ENCODE measurements around the gene CDH23. TPM values are rescaled to one million over a fixed set of nuclear protein-coding genes. Genes with fewer than 3 reads are reported as not detected.

The CDH23 gene
- total and polyA plus RNA-seq, 10 of the 15 experiments (the other 5 are each of a cell fraction or from before 2014, with no cell fraction given): 0.09 to 0.40 (median 0.15) TPM; not detected in 1

- no peak for TF ChIP-seq NRF1 (conservative IDR thresholded peaks at IDR 0.05; ENCODE audit: low read depth, low read length)
- TF ChIP-seq SUZ12 (IDR thresholded peaks at IDR 0.05; ENCODE audit: unreplicated experiment): no peak
- TF ChIP-seq, protein P1, sequence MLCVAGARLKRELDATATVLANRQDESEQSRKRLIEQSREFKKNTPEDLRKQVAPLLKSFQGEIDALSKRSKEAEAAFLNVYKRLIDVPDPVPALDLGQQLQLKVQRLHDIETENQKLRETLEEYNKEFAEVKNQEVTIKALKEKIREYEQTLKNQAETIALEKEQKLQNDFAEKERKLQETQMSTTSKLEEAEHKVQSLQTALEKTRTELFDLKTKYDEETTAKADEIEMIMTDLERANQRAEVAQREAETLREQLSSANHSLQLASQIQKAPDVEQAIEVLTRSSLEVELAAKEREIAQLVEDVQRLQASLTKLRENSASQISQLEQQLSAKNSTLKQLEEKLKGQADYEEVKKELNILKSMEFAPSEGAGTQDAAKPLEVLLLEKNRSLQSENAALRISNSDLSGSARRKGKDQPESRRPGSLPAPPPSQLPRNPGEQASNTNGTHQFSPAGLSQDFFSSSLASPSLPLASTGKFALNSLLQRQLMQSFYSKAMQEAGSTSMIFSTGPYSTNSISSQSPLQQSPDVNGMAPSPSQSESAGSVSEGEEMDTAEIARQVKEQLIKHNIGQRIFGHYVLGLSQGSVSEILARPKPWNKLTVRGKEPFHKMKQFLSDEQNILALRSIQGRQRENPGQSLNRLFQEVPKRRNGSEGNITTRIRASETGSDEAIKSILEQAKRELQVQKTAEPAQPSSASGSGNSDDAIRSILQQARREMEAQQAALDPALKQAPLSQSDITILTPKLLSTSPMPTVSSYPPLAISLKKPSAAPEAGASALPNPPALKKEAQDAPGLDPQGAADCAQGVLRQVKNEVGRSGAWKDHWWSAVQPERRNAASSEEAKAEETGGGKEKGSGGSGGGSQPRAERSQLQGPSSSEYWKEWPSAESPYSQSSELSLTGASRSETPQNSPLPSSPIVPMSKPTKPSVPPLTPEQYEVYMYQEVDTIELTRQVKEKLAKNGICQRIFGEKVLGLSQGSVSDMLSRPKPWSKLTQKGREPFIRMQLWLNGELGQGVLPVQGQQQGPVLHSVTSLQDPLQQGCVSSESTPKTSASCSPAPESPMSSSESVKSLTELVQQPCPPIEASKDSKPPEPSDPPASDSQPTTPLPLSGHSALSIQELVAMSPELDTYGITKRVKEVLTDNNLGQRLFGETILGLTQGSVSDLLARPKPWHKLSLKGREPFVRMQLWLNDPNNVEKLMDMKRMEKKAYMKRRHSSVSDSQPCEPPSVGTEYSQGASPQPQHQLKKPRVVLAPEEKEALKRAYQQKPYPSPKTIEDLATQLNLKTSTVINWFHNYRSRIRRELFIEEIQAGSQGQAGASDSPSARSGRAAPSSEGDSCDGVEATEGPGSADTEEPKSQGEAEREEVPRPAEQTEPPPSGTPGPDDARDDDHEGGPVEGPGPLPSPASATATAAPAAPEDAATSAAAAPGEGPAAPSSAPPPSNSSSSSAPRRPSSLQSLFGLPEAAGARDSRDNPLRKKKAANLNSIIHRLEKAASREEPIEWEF (IDR thresholded peaks at IDR 0.05; ENCODE audit: insufficient replicate concordance, low read depth, low read length): no peak
- TF ChIP-seq POLR2AphosphoS5 (IDR thresholded peaks at IDR 0.05; ENCODE audit: low read length): no peak
- no peak for TF ChIP-seq CBFB (IDR thresholded peaks at IDR 0.05; ENCODE audit: low read depth)
- no peak for TF ChIP-seq SKIL (IDR thresholded peaks at IDR 0.05; ENCODE audit: low read depth, poor library complexity, severe bottlenecking)
- Histone ChIP-seq H3K9me3 (replicated peaks; ENCODE audit: control insufficient read depth, insufficient read depth, low read length) (no peaks in the 10 kb centered on the region), H3K27ac (ENCODE audit: control insufficient read depth, insufficient read depth) (no peak overlapping the region), H3K36me3 (ENCODE audit: control insufficient read depth in 2 of 2, insufficient read depth in 2 of 2, low read length in 1 of 2) (no peaks in the 10 kb centered on the region), H4K20me1 (ENCODE audit: control insufficient read depth, insufficient read depth) (no peaks in the 10 kb centered on the region), H3K79me2 (ENCODE audit: control insufficient read depth, insufficient read depth, low read length) (no peaks in the 10 kb centered on the region), H3K4me2 (ENCODE audit: control insufficient read depth, insufficient read depth) (no peak overlapping the region), H3K4me3 (no peak overlapping the region), H3K4me1 (ENCODE audit: control insufficient read depth, insufficient read depth, low read length) (no peaks in the 10 kb centered on the region), H3K9ac (ENCODE audit: control insufficient read depth, insufficient read depth, low read length) (no peak overlapping the region), H2AFZ (ENCODE audit: control insufficient read depth, low read depth, low read length) (no peak overlapping the region), H3K27me3 (replicated peaks in 1 of 2; ENCODE audit: control insufficient read depth in 2 of 2, insufficient read depth in 2 of 2, low read length in 1 of 2) (peaks cover 0 to 3% of the 10 kb centered on the region in 2 experiments; a peak in 2 of 4 replicates)
- POLR2A ChIA-PET: no interaction called here
- 0% methylated on average over 3 of the region's 3 CpGs for WGBS (ENCODE audit: insufficient coverage, insufficient replicate concordance, low lambda C conversion rate, missing lambda C conversion rate)
- CTCF ChIA-PET: no interaction called here
- RAD21 ChIA-PET (ENCODE audit: unreplicated experiment): no interaction called here
- SMC1A ChIA-PET (ENCODE audit: uncharacterized antibody, unreplicated experiment): no interaction called here
- no TSS peak for BruUV-seq (replicated peaks)
- ATAC-seq (no peak), FAIRE-seq (no peak), DNase-seq (ENCODE audit: low read depth, low spot score) (no peak)
- in situ Hi-C loops (cut with MboI): no loop called here
- intact Hi-C loops (cut with micrococcal nuclease; ENCODE audit: unreplicated experiment): no loop called here
Measured at GRCh38 chr10:71456631-71457030, 59.9 kb downstream of the CDH23 start.

All from GM12878 (cell line).